ENCODE results near the gene DPPA2. TPM values are rescaled to one million over a fixed set of nuclear protein-coding genes. Genes with fewer than 3 reads are reported as not detected.

DPPA2 gene
- total RNA-seq, 2 experiments from 2014 or later: not detected

Other genes with a start within 250 kb of the DPPA2 start
- not detected for gene MORC1, start 198.4 kb downstream of the DPPA2 start, total RNA-seq
- not detected for gene C3orf85, start 179.8 kb downstream of the DPPA2 start, total RNA-seq
- not detected for gene DPPA4, start 21.0 kb upstream of the DPPA2 start, total RNA-seq